GM21381 (cell line): Measurements from ENCODE around the gene JUN.

Source experiments
- ATAC-seq: cut with Tn5 transposase; IDR thresholded peaks from one replicate; pipeline ENCODE4 v1.9.1; 2021; ENCODE audit warnings: mild to moderate bottlenecking, moderate library complexity; ENCODE audit not compliant: unreplicated experiment

Gene JUN

GRCh38 chr1:58784758-58785441, 1.1 kb upstream of the JUN start:
- no peak for ATAC-seq

DNA sequence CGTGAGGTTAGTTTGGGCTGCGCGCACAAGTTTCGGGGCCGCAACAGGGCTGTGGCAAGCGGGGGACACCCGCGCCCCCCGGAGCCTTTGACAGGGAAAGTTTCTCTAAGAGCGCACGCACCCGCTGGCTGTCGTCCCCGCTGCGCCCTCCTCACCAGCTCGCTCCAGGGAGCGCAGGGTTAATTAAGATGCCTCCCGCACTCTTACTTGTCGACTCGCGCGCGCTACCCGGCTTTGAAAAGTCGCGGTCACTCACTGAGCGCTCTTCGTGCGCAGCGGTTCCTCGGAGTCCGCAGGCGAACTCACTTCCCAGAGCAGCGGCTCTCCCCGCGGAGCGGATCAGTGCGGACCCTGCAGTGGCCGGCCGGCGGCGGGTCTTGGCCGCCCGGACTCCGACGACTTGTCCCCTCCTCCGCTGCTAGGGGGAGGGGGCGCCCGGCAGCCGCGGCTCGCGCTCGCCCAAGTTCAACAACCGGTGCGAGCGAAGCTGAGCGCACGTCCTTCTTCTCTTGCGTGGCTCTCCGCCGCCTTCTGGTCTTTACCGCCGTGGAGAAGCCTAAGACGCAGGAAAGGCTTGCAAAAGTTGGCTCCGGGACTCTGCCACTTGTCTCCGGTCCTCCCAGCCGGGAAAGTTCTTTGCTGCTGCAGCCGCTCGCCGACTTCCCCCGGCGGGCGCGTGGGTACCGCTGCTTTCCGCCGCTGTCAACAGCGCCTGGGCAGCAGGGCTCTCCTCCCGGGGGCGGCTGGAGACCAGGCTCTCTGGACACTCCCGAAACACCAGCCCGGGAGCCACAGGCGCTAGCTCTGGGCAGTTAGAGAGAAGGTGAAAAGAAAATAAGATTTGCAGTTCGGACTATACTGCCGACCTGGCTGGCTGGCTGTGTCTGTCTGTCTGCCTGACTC, 506 bp downstream of the JUN start:
- ATAC-seq, result peak; percentile 11

DNA sequence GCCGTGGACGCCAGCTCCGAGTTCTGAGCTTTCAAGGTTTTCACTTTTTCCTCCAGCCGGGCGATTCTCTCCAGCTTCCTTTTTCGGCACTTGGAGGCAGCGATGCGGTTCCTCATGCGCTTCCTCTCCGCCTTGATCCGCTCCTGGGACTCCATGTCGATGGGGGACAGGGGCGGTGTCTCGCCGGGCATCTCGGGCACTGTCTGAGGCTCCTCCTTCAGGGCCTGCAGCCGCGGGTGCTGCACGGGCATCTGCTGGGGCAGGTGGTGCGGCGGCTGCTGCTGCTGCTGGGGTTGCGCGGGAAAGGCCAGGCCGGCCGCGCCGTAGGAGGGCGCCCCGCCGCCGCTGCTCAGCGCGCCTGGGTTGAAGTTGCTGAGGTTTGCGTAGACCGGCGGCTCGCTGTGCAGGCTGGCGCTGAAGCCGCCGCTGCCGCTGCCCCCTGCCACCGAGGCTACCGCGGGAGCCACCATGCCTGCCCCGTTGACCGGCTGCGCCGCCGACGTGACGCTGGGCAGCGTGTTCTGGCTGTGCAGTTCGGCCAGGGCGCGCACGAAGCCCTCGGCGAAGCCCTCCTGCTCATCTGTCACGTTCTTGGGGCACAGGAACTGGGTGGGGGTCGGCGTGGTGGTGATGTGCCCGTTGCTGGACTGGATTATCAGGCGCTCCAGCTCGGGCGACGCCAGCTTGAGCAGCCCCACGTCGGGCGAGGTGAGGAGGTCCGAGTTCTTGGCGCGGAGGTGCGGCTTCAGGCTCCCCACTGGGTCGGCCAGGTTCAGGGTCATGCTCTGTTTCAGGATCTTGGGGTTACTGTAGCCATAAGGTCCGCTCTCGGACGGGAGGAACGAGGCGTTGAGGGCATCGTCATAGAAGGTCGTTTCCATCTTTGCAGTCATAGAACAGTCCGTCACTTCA, 1.4 kb downstream of the JUN start:
- ATAC-seq, result peak; percentile 9

- no peak for ATAC-seq
Measured at GRCh38 chr1:58781541-58782177, 2.2 kb downstream of the JUN start.

DNA sequence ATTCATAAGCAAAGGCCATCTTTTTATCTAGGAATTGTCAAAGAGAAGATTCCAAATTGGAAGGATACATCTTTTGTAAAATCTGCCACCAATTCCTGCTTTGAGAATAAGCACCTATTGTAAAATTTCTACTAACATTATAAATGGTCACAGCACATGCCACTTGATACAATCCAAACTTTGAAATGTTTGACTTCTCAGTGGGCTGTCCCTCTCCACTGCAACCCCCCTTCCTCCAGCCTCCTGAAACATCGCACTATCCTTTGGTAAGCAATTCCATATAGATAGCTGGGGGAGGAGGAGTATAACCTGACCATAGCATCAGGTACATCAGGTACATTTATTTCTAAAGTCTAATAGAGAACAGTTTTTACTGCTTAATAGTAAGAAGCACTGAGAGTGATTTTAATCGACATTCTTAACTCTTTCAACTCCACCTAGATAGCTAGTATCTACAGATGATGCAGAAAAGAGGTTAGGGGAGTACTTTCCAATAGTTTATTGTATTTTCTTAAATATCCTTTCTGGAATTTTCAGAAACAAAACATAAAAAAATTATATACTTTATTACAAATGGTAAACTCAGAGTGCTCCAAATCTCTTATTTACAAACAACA, 2.9 kb downstream of the JUN start:
- no peak for ATAC-seq

DNA sequence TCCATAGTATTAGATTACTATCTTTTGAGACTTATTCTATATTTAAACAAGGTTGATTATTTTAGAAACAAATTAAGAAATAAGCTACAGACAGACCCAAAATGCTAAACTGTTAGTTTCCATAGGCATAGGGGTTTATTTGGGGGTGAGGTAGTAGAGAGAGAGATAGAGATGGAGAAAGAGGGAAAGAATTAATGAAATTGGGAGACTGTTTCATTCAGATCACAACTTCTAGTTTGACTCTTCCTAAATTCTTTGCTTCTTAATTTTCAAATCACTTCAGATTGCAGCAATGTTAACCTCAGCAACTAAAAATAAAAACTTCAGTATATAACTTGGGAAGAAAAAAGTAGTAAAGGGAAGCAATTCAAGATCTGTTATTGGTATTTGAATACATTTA, 3.4 kb downstream of the JUN start:
- no peak for ATAC-seq

DNA sequence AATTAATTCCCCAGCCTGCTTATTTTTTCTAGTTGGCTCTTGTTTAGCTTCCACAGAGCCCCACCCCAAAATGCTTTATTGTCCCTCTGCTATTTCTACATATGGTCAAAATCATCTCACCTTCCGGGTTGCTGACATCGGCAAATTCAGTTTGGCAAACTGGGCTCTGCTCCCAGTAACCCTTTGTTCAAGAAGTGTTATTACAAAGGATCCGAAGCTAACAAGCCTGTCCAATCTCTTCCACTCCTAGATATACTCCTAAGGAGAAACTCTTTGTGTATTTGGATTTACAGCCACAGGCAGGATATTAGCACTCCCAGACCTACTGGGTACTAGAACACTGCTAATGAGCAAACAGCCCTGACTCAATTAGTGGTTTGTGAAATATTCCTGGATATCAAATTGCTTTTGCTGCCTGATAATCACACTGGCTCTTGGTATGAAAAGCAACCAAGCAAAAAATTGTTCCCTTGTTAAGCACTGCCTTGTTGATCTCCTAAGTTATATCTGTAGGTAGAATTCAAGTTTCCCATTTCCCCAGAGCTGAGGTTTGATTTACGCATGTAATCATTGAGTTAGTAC, 4.0 kb downstream of the JUN start:
- ATAC-seq, result no peak

DNA sequence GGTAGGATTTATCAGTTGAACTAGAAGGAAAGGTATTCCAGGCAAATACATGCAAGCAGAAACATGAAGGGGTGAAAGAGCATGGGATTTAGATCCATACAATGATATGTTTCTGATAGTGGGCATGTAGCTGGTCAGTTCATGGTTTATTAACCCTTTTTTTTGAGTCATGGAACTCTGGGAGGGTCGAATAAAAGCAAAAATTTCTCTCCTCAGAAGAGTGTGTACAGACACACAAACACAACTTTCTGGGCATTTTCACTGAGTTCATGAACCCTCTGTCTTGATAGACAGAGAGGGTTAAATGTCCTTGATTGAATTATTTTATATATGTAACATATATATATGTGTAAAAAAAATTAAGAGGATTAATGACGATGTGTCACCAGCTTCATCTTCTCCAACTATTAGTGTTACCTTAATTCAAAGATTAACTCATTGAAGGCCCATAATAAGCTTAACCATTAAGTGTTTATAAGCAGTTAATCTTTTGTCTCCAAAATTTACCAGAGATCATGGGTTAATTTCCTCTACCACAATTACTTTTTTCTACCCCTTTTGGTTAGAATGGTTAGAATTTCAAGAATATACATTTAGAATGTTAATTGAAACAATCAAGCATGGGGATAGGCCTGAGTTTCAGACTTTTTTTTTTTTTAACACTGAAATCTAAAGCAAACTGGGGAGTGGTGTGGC, 4.6 kb downstream of the JUN start:
- ATAC-seq, result no peak

- no peak for ATAC-seq
Measured at GRCh38 chr1:58778385-58779000, 5.4 kb downstream of the JUN start.

DNA sequence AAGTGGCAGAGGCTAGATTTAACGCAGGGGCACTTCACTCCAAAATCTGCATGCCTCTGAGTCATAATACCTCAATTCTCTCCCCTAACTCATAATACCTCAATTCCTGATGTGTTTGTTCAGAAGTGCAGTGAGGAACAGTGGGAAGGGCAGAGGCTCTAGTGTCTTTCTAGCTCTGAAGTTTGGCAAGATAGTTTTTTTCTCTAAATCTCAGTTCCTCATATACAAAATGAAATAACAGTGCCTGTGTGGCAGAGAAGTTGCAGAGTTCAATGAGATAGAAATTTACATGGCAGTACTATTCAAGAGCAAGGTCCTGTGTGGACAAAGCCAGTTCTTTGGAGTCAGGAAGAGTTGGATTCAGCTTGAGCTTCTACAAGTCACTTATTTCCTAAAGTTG, 9.8 kb downstream of the JUN start:
- ATAC-seq, result no peak

DNA sequence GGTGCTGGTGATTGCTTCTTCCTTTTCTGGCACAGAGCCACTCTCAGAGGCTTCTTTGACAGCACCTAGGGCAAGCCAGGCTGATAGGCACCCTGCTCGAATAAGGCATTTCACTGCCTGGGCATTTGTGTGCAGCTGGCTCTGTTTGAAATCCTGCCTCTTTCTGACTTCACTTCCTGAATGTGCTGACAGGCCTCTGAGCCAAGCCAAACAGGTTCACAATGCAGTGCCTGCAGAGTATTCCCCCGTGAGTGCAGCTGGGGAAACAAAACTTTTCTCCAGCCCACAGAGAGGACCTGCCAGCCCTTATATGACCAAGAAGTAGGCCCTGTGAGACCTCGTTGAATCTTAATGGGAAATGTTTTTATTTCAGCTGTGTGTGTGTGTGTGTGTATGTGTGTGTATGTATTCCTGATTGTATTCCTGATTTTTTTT, 10.4 kb downstream of the JUN start:
- ATAC-seq, result no peak

DNA sequence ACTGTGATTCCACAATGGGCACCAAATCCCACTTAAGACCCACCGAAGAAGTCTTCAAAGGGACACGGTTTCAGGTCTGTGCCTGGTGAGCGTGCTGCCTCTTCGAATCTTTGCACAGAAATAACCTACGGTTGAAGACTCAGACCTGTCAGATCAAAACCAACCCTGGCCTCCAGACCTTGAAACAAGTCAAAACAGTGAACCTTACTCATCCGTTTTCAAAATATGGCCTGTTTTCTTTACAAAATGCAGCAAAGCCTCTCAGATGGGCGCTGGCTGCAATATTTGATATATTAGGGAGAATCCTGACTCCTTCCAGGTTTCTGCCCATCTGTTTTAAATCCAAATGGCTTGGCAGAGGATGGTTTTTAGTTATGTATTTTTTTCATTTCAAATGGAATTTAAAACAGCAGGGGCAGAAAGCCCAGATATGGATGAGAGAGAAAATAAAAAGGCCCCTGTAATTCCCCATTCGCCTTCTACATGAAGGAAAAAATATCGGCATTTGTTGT, 14.0 kb downstream of the JUN start:
- ATAC-seq, result no peak

DNA sequence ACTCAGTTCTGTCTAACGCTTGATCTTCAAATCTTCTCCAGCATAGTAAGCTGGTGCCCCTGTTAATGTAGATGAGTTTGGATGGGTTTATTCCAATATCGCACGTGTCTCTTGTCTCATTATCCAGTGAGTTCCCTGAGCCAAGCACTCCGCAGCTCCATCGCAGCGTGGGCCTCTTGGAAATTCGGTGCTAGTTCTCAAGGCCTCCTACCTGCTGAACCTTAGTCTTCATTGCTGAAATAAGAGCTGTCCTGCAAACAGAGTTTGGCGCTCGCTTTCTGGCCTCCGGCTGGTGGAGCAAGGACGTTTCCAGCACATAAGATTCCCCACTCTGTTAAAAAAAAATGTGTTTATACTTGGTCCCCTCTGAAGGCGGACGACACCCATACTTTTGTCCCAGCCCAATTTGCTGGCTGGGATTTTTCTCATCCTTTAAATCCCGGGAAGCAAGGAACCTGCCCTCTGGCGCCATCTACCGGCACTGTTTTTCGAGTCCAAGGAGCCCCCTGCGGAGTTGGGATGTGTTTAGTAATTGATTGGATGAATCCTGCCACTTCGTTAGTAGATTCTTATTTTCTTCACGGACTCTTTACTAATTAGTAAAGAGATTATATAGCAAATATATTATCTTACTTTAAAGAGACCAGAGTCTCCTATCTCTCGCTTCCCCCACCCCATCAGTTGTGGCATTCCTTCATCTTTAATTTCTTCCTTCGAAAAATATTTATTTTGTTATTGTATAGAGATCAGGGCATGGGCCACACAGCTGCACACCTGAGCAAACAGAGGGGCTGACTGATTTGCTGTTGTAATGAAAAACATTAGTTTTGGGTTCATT, 14.7 kb downstream of the JUN start:
- no peak for ATAC-seq

- ATAC-seq, result no peak
Measured at GRCh38 chr1:58768191-58768731, 15.6 kb downstream of the JUN start.

- no peak for ATAC-seq
Measured at GRCh38 chr1:58767143-58767542, 16.7 kb downstream of the JUN start.

DNA sequence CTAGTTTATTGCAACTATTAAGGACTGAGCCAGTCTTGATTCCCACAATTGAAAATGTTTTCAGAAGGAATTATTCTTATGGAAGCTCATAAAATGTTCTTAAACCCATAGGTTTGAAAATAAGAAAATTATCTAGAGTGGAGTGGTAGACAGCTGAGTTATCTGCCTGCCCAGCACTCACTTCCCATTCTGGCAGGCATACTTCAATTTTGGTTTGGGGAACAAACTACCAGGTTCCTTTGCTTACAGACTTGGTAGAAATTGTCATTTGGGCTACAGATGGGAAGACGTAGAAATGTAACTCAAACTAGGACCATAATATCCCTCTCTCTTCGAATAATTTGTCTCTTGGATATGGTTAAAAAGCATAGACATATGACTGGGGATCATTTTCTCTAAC, 18.4 kb downstream of the JUN start:
- no peak for ATAC-seq

- no peak for ATAC-seq
Measured at GRCh38 chr1:58765006-58765405, 18.8 kb downstream of the JUN start.
